ENCODE results near the gene FXYD6.

FXYD6 gene

DNA sequence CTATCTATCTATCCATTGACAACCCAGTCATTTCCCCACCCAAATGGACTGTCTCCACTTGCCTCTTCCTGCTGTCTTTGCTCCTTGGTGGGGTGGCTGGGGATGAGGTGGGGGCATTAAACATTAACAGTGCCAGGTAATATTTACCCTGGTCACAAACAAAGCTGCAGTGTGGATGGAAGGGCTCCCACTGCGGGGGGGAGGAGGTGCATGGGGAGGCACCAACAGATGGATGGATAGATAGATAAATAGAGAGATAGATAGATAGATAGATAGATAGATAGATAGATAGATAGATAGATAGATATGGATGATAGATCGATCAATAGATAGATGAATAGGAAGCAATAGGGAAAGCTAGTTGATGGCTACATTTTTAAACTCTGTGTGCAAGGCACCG, 49.6 kb downstream of the FXYD6 start:
- no peak overlapping the region for H3K27ac ChIP-seq
- TF ChIP-seq, protein P1, sequence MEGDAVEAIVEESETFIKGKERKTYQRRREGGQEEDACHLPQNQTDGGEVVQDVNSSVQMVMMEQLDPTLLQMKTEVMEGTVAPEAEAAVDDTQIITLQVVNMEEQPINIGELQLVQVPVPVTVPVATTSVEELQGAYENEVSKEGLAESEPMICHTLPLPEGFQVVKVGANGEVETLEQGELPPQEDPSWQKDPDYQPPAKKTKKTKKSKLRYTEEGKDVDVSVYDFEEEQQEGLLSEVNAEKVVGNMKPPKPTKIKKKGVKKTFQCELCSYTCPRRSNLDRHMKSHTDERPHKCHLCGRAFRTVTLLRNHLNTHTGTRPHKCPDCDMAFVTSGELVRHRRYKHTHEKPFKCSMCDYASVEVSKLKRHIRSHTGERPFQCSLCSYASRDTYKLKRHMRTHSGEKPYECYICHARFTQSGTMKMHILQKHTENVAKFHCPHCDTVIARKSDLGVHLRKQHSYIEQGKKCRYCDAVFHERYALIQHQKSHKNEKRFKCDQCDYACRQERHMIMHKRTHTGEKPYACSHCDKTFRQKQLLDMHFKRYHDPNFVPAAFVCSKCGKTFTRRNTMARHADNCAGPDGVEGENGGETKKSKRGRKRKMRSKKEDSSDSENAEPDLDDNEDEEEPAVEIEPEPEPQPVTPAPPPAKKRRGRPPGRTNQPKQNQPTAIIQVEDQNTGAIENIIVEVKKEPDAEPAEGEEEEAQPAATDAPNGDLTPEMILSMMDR (conservative IDR thresholded peaks at IDR 0.05) = no peak
- no peak for TF ChIP-seq ZFX (IDR thresholded peaks at IDR 0.05)

DNA sequence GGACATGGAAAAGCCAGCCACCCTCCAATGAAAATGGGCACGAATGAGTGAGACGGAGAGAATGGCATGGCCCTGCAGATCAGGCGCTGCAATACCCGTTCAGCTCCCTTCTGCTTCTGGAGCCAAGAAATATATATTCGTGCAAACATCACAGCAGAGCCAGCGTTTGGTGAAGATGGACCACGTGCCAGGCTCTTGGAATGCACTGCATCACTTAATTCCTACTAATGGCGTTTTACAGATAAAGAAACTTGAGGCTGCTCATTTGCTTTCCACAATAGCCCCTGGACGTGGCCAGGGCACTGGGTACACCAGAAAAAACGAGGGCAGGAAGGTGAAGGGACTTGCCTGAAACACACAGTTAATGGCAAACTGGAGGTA, 50.3 kb downstream of the FXYD6 start:
- no peak overlapping the region for H3K27ac ChIP-seq
- TF ChIP-seq, protein P1 (conservative IDR thresholded peaks at IDR 0.05) = no peak

DNA sequence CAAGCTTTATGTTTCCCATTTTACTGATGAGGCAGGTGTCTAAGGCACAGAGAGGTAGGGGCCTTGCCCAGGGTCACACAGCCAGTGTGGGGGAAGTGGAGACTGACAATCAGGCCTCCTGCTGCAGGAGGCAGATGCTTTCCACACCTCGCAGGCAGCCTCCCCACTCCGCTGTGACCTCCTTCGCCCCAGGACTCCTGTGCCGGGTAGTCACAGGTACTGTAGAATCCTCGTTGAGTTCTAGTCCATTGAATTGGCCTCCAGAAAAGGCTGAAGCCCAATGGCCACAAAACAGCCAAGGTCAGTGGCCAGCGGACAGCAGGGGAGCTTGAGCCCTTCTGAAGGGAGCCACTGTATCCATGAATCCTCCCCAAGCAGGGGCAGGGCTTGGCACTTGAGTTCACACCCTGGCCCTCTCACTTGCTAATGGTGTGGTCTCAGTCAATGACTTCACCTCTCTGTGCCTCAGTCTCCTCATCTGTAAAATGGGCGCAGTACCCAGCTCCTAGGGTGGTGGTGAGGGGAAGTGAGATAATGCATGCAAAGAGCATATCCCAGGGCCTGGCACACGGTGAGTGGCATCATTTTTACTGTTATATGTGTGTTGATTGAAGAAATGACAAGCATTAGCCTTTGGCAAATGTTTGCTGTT, 50.8 kb downstream of the FXYD6 start:
- TF ChIP-seq, protein P1 (conservative IDR thresholded peaks at IDR 0.05) = no peak
- TF ChIP-seq ZFX (IDR thresholded peaks at IDR 0.05) = no peak
- no peak overlapping the region for H3K27ac ChIP-seq

DNA sequence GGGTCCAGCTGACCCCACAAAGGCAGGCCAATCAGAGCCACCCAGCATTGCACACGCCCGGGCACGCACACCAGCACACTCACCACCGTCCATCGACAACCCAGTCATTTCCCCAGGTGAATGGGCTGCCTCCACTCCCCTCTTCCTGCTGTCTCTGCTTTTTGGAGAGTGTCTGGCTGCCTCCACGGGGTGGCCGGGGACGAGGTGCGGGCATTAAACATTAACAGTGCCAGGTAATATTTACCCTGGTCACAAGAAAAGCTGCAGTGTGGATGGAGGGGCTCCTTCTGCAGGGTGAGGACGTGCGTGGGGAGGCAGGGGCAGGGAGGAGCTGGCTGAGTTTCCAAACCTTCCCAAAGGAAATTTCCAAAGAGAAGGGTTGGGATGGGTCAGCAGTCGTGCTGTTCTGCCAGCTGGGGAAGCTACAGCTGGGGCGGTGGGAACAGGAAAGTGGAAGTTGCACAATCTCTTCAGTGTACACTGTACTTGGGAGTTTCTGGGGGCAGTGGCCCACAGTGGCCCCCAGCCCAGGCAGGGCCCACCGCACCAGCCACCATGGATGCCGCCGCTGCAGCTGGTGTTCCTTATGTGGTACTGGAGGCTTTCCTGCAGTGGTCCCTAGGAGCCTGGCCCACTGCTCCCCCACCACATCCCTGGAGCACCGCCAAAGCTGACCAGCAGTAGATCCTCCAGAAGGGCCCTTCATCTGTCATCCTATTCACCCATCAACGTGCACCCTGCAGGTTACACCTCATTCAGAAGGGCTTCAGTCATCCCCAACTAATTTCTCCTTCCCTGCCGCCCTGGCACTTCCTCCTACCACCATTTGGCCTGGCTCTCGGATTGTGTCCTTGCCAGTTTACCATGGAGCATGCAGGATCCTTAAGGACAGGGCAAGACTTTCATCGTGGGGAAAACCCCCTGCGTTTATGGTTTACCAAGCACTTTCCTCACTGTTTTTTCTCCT, 51.6 kb downstream of the FXYD6 start, which contains the start of gene FXYD2:
TSS of gene FXYD2 (minus strand) at position 174 of the 967 bp plus-strand sequence. CDS start at position 108, 66 bp downstream.
- TF ChIP-seq, protein P1 (conservative IDR thresholded peaks at IDR 0.05) = no peak
- TF ChIP-seq ZFX (IDR thresholded peaks at IDR 0.05) = no peak
- no peak within 1 kb of the TSS for H3K27ac ChIP-seq

DNA sequence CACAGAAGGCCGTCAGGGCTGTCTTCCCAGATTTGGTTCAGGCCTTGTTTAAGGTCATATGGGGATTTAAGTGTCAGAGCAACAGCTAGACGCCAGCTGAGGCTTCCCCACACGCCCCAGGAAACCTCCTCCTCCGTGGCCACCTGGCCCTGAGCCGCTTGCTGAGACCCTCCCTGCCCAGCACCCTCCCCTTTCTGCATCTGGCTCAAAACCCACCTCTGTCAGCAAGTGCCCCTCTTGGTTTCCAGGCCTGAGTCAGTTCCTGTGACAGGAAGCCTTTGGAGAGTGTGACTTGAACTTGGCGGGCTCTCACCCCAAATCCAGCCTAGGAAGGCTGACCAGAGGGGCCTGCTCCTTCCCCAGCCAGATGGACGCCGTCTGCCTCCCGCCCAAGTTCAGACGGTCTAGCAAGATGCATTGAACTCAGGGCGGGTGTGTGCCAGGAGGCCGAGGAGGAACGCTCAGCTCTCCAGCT, 52.5 kb downstream of the FXYD6 start:
- no peak overlapping the region for H3K27ac ChIP-seq
- TF ChIP-seq ZFX (IDR thresholded peaks at IDR 0.05) = no peak
- TF ChIP-seq, protein P1 (conservative IDR thresholded peaks at IDR 0.05) = no peak

DNA sequence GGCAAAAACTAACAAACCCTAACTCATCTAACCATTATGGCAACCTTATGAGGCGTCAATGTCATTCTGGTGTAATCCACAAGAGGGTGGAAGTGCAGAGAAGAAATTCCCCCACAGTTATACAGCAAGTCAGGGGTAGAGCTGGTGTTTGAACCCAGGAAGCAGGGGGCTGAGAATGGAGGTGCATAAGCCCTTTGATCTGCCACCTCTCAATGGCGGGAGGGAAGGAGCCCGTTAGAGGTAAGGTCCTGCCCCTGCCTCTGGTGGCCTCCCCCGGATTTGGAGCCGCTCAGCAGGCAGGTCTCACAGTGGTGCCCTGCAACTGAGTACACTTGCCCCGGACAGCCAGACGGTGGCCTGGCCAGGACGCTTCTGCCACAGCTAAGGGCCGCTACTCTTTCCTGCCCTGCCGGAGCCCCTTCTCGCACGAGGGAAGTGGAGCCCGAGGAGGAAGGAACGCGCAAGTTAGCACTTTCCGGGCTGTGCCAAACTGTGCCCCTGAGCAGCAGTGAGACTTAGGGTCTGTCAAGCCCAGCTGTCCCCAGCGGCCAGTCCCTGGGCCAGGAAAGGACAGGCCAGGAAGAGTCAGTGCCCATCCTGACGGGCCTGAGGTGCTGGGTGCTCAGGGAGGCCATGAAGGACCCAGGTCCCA, 53.0 kb downstream of the FXYD6 start:
- TF ChIP-seq, protein P1 (conservative IDR thresholded peaks at IDR 0.05) = no peak
- no peak for TF ChIP-seq ZFX (IDR thresholded peaks at IDR 0.05)
- H3K27ac ChIP-seq = no peak overlapping the region

Data from C4-2B (cell line).